Measurements from ENCODE around the gene CAMK2G.
A peak's percentile ranks its signal among the peaks of the same experiment; 100 is the strongest.
"Not testable (repeated sequence)": the region's sequence is repeated elsewhere in the genome, so short reads cannot be mapped to it uniquely, and the experiment has no call there.

CAMK2G gene

GRCh38 chr10:73810735-73811465, 63.5 kb downstream of the CAMK2G start:
- DNase-seq (ENCODE audit: low read depth) = peak; percentile 46

DNA sequence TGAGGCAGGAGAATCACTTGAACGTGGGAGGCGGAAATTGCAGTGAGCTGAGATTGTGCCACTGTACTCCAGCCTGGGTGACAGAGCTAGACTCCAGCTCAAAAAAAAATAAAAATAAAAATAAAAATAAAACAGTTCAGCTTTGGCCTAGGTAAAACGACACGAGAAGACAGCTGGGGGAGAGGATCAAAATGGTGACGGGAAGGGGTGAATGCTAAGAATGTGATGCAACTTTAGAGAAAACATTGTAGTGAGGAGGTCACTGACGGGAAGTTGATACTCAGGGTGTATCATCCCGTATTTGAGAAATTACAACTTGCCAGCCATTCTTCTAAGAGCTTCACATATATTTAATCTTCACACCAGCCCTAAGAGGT, 64.0 kb downstream of the CAMK2G start:
- no peak for DNase-seq (ENCODE audit: low read depth)

DNA sequence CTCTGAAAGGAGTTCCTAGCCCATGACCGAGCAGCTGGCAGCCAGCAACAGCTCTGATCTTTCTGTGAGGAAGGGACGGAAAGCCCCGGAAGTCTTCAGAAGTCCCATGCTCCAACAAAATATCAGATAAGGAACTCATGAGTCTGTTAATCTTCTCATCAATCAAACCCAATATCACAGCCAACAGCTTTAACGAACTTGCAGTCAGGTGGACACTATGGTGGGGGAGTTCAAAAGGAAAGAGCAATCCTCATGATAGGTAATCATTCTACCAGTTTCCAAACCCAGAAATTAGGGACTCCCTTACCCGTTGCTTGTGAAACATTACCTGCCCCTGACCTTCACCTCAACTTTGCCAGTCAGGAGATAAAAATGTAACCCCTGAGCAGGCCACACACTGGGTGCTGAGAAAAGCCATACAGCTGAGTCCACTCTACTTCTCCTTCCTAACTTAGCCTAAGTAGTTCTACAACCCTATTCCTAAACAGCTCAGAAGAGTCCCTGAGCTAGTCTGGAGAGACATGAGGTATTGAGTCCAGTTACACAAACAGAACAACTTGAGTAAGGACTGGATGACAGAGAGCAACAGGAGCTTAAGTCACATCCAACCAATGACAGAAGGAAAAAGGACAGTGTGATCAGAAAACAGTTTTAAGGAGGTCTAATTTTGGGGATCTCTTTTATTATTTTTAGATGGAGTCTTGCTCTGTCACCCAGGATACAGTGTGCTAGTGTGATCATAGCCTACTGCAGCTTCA, 65.1 kb downstream of the CAMK2G start:
- no peak for DNase-seq (ENCODE audit: low read depth)

DNA sequence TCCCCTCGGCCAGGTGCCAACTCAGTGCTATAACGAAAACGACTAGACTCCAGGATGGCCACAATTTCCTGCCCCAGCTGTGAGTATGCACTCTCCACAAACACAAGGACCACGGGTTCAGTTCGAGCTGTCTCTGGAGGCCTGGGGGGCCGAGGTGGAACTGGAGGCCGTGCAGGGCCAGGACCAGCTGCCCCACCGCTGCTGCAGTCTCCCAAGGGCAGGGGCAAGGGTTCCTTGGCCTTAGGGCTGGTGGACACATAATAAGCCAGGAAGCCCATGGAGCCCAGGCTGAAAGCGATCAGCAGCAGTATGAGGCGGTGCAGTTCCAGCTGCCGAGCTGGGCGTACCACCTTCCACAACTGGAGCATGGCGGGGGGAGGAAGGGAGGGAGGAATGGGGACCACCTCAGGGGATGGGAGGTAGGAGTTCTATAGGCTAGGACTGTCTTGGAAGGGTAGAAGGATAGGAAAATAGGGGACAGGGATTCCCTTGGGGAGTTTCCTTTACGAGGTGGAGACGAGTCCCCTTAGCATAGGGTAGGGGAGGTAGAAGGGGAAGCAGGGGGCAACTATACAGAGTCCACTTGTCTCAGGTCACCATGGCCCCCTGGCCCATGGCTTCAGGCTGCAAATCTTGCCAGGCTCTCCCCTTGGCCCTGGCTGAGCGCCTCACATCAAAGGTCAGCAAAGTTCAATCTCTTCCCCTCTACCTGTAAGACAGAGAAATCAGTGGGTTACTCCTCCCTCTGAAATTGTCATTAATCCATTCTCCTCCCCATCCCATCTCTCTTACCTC, 66.1 kb downstream of the CAMK2G start:
- no peak for DNase-seq (ENCODE audit: low read depth)

- DNase-seq (ENCODE audit: low read depth) = no peak
These were observed 66.9 kb downstream of the CAMK2G start for GRCh38 chr10:73807471-73807870.

DNA sequence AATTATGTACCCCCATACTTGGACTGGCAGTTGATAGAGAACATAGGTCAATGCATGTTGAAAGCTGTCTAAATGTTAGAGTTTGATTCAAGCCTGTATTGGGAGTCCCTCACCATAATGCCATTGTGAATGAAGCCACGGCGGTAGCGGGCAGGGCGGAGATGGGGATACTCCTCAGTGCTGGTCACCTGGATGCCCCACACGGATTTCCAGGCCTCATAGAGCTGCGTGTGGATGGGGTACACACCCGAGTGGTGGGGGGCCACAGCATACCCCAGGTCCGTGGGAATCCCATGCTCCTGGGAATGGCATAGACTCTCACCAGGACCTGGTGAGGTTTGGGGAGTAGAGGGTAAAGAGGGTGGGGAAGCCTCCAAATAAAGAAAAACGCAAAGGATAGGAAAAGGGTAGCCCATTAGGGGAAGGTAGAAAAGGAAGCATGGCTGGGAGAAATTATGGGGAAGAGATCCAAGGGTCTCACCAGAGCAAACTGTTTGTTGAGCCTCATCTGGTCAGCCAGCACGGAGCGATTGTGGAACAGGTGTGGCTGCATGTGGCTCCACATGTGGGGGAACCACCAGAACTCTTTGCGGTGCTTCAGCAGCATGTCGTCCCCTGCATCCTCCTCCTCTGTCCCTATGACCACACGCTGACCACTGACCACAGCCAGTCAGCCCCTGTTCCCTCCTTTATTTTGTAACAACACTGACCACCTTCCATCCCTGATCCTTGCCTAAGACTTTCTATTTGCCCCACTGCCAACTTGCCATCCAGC, 68.0 kb downstream of the CAMK2G start:
- DNase-seq (ENCODE audit: low read depth) = no peak

DNA sequence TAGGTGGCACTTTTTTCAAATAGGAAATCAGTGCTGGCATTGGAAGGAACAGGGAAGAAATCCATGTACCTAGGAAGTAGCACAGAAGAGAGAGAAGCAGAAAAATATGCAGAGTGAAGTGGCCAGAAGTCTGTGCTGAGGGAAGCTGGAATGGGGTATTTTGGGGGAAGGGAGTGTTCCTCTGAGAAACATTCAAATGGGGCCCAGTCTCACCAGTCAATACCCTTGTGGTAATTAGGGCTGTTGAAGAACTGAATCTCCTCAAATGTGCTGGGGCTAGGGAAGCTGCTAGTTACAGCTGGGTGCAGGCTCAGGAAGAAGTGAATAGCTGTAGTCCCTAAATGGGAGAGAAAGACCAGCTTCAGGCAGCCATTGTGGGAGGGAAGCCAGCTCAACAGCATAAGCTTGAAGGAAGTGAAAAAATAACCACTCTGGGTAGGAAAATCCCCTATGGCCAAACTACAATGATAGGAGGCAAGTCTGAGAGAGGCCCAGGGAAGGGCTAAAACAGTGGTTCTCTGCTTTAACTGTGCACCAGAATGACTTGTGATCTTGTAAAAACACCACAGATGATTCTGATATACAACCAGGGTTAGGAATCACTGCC, 70.6 kb downstream of the CAMK2G start:
- no peak for DNase-seq (ENCODE audit: low read depth)

DNA sequence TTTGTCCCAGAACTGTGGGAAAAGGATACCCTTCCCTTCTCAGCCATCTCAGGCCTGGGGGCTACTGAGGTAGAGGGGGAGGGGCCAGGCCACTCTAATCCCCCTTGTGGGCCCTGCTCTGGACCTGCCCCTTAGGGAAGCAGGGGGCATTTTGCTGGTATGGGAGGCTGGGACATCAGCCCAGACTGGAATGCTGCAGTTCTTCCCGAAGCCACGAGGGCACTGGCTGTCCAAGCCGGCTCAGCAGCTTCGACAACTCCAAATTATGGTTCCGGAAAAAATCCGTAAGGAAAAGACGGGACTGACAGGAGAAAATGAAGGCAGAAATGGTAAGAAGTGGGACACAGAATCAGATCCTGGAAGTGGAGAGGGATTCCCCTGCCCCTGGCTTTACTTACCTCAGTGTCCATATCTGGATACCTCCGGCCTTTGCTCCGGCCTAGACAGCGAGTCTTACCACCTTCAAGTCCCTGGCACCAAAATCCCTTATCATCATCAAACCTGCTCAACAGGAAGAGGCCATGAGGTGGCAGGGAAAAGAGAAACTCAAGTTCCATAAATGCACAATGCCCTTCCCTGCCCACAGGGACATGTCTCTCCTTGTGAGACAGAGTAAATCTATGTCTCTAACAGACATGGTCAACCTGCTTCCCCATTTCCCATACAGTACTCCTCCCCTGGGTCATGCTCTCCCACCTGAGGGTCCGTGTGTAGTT, 71.9 kb downstream of the CAMK2G start:
- no peak for DNase-seq (ENCODE audit: low read depth)

DNA sequence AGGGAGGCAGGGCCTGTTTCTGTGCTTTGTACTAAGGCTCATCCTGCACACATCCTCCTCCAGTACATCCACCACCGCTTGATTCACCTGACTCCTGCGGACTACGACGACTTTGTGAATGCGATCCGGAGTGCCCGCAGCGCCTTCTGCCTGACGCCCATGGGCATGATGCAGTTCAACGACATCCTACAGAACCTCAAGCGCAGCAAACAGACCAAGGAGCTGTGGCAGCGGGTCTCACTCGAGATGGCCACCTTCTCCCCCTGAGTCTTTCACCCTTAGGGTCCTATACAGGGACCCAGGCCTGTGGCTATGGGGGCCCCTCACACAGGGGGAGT, 73.1 kb downstream of the CAMK2G start:
- no peak for DNase-seq (ENCODE audit: low read depth)

DNA sequence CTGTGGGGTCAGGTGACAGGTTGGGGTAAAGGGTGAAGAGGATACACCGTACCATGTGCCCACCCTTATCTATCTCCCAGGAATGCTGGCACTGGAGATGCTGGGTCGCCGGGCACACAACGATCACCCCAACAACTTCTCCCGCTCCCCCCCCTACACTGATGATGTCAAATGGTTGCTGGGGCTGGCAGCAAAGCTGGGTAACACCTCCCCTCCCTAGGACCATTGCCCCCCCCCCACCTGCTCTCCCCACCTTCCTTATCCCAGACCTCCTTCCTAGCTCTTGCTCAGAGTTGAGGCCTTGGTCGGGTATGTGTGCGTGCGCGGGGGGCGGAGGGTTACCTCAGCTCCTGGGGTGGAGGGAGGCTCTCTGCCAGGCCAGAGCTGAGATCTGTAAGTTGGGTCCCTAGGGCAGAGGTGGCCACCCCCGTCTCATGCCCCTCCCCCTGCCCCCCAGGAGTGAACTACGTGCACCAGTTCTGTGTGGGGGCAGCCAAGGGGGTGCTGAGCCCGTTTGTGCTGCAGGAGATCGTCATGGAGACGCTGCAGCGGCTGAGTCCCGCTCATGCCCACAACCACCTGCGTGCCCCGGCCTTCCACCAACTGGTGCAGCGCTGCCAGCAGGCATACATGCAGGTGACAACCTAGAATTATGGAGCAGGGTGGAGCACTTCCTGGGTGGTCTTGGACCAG, 73.6 kb downstream of the CAMK2G start:
- no peak for DNase-seq (ENCODE audit: low read depth)

- DNase-seq (ENCODE audit: low read depth) = no peak
These were observed 74.3 kb downstream of the CAMK2G start for GRCh38 chr10:73799899-73800559.

DNA sequence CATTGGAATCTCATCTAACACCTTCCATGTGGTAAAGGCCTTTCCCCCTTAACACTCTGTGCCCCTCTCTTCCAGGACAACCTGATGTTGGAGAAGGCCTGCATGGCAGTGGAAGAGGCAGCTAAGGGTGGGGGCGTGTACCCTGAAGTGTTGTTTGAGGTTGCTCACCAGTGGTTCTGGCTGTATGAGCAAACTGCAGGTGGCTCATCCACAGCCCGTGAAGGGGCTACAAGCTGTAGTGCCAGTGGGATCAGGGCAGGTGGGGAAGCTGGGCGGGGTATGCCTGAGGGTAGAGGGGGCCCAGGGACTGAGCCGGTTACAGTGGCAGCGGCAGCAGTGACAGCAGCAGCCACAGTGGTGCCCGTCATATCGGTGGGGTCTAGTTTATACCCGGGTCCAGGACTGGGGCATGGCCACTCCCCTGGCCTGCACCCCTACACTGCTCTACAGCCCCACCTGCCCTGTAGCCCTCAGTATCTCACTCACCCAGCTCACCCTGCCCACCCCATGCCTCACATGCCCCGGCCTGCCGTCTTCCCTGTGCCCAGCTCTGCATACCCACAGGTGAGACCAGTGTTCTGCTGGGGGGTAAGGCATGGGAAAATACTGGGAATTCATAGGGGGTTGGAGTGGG, 75.3 kb downstream of the CAMK2G start:
- DNase-seq (ENCODE audit: low read depth) = no peak

DNA sequence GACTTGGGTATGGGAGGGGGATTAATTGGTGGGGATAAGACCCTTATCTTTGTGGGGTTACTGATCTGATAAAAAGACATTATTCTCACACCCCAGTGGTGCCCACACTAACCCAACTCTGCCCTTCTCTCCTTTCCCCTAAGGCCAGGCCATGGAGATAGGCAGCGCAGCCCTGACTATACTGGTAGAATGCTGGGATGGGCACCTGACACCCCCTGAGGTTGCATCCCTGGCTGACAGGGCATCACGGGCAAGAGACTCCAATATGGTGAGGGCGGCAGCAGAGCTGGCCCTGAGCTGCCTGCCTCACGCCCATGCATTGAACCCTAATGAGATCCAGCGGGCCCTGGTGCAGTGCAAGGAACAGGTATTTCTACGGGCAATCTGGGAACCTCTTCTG, 76.3 kb downstream of the CAMK2G start:
- DNase-seq (ENCODE audit: low read depth) = no peak

GRCh38 chr10:73797324-73798025, 76.9 kb downstream of the CAMK2G start:
- DNase-seq (ENCODE audit: low read depth) = no peak

DNA sequence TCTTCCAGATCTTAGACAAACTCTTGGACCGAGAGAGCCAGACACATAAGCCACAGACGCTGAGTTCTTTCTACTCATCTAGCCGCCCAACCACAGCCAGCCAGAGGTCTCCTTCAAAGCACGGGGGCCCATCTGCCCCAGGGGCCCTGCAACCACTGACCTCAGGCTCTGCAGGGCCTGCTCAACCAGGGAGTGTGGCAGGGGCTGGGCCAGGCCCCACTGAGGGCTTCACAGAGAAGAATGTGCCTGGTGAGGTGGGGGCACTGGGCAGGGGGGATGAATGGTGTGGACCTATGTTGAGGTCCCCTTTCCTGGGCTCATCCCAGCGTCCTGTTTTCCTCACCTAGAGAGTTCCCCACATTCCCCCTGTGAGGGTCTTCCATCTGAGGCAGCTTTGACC, 77.6 kb downstream of the CAMK2G start:
- DNase-seq (ENCODE audit: low read depth) = no peak

DNA sequence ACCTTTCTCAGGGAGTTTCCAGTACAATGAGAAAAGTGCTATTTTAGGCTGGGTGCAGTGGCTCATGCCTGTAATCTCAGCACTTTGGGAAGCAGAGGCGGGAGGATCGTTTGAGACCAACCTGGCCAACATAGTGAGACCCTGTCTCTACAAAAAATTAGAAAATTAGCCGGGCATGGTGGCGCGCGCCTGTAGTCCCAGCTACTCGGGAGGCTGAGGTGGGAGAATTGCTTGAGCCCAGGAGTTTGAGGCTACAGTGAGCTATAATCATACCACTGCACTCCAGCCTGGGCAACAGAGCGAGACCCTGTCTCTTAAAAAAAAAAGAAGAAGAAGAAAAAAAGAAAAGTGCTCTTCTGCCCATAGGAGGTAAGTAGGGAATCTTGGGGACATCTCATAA, 78.3 kb downstream of the CAMK2G start:
- DNase-seq (ENCODE audit: low read depth) = not testable (repeated sequence)

GRCh38 chr10:73795491-73795890, 78.9 kb downstream of the CAMK2G start:
- DNase-seq (ENCODE audit: low read depth) = not testable (repeated sequence)

DNA sequence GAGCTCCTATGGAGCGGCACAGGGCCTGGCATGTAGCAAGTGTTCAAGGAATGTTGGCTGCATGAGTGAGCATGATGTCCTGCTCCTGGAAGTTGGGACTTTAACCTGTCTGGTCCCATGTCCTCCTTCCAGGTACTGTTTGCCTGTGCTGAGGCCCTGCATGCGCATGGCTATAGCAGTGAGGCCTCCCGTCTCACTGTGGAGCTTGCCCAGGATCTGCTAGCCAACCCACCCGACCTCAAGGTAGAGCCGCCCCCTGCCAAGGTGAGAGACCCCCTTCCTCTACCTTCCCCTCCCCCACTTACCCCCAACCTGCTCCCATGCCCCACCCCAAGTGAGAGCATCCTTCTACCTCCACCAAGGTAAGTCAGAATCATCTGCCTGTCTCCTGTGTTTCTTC, 80.9 kb downstream of the CAMK2G start:
- no peak for DNase-seq (ENCODE audit: low read depth)

- DNase-seq (ENCODE audit: low read depth) = no peak
These were observed 82.4 kb downstream of the CAMK2G start for GRCh38 chr10:73791871-73792400.
